GM19193 (cell line): ENCODE results near the gene SCAPER.

Experiments
- POLR2A ChIP-seq: IDR thresholded peaks from 4 replicates; pipeline ENCODE4 v1.6.1; 2011; ENCODE audit not compliant: insufficient read depth, insufficient read length; ENCODE audit errors: extremely low read depth

Gene SCAPER

GRCh38 chr15:76582550-76582949 lies 322.6 kb downstream of the SCAPER start:
- no peak for TF ChIP-seq POLR2A

- TF ChIP-seq POLR2A, result no peak
Measured at GRCh38 chr15:76577879-76578512, 327.1 kb downstream of the SCAPER start.

- TF ChIP-seq POLR2A, result no peak
Measured at GRCh38 chr15:76576523-76577279, 328.4 kb downstream of the SCAPER start.

GRCh38 chr15:76575679-76576078 lies 329.5 kb downstream of the SCAPER start:
- TF ChIP-seq POLR2A, result no peak

- TF ChIP-seq POLR2A, result no peak
Measured at GRCh38 chr15:76575274-76575673, 329.9 kb downstream of the SCAPER start.

- TF ChIP-seq POLR2A, result no peak
Measured at GRCh38 chr15:76572983-76573314, 332.2 kb downstream of the SCAPER start.

GRCh38 chr15:76566276-76566675 lies 338.9 kb downstream of the SCAPER start:
- TF ChIP-seq POLR2A, result no peak

GRCh38 chr15:76565366-76565765 lies 339.8 kb downstream of the SCAPER start:
- TF ChIP-seq POLR2A, result no peak

- no peak for TF ChIP-seq POLR2A
Measured at GRCh38 chr15:76555247-76555646, 349.9 kb downstream of the SCAPER start.

GRCh38 chr15:76553564-76553963 lies 351.6 kb downstream of the SCAPER start:
- TF ChIP-seq POLR2A, result no peak

GRCh38 chr15:76553102-76553501 lies 352.0 kb downstream of the SCAPER start:
- TF ChIP-seq POLR2A, result no peak

GRCh38 chr15:76546805-76547204 lies 358.3 kb downstream of the SCAPER start:
- no peak for TF ChIP-seq POLR2A

GRCh38 chr15:76533995-76534394 lies 371.1 kb downstream of the SCAPER start:
- TF ChIP-seq POLR2A, result no peak

- TF ChIP-seq POLR2A, result no peak
Measured at GRCh38 chr15:76533060-76533820, 371.9 kb downstream of the SCAPER start.

GRCh38 chr15:76529911-76530310 lies 375.2 kb downstream of the SCAPER start:
- TF ChIP-seq POLR2A, result no peak

GRCh38 chr15:76526111-76526510 lies 379.0 kb downstream of the SCAPER start:
- TF ChIP-seq POLR2A, result no peak
